Spleen (tissue), 11 donors: ENCODE measurements around the gene SLC2A14. TPM values are rescaled to one million over a fixed set of nuclear protein-coding genes. Genes with fewer than 3 reads are reported as not detected.
A peak's percentile ranks its signal among the peaks of the same experiment; 100 is the strongest.
"Not testable (repeated sequence)": the region's sequence is repeated elsewhere in the genome, so short reads cannot be mapped to it uniquely, and the experiment has no call there.

ENCODE experiments used
- DNase-seq: peaks from one replicate; pipeline ENCODE4 v3.0.0-alpha.2; 2020
- H3K27ac ChIP-seq, 8 donors: fragments of 200-600 bp; sonication (generic) in 7 of 8; 1 replicate in 4 of 8; 2 replicates in 4 of 8; pipeline versions ENCODE4 v1.5.0 to v1.8.0; 2016 to 2021; ENCODE audit warnings: inconsistent platforms in 4 of 8, mild to moderate bottlenecking in 4 of 8, moderate library complexity in 1 of 8
- H3K27me3 ChIP-seq, 7 donors: fragments of 200-600 bp; sonication (generic) in 6 of 7; replicated peaks in 1 of 7; 1 replicate in 4 of 7; 2 replicates in 3 of 7; pipeline versions ENCODE4 v1.5.0 to v1.8.0; 2016 to 2021; ENCODE audit warnings: inconsistent platforms in 3 of 7, mild to moderate bottlenecking in 1 of 7
- H3K36me3 ChIP-seq, 6 donors: fragments of 200-600 bp; sonication (generic) in 5 of 6; 1 replicate in 4 of 6; 2 replicates in 2 of 6; pipeline versions ENCODE4 v1.5.0 to v1.8.0; 2016 to 2021; ENCODE audit warnings: inconsistent platforms in 2 of 6
- H3K4me1 ChIP-seq, 6 donors: fragments of 200-600 bp; sonication (generic) in 5 of 6; 1 replicate in 3 of 6; 2 replicates in 3 of 6; pipeline versions ENCODE4 v1.5.0 to v1.8.0; 2016 to 2021; ENCODE audit warnings: inconsistent platforms in 3 of 6
- H3K4me3 ChIP-seq, 8 donors: fragments of 200-600 bp; sonication (generic) in 7 of 8; 1 replicate in 4 of 8; 2 replicates in 4 of 8; pipeline versions ENCODE4 v1.5.0 to v1.8.0; 2016 to 2021; ENCODE audit warnings: inconsistent platforms in 4 of 8, mild to moderate bottlenecking in 4 of 8, moderate library complexity in 2 of 8
- H3K9me3 ChIP-seq, 8 donors: fragments of 200-600 bp; sonication (generic) in 7 of 8; 1 replicate in 4 of 8; 2 replicates in 4 of 8; pipeline versions ENCODE4 v1.5.0 to v1.8.0; 2016 to 2021; ENCODE audit warnings: inconsistent platforms in 4 of 8
- POLR2A ChIP-seq, 3 donors: fragments of 450-650 bp; IDR thresholded peaks; one replicate each; pipeline ENCODE4 v1.5.1; 2017; ENCODE audit warnings: antibody characterized with exemption in 3 of 3, mild to moderate bottlenecking in 1 of 3
- POLR2AphosphoS5 ChIP-seq, 3 donors: sonication (generic); formaldehyde crosslinking; IDR thresholded peaks; one replicate each; pipeline ENCODE4 v1.5.1; 2017; ENCODE audit warnings: antibody characterized with exemption in 3 of 3
- WGBS, 5 donors: extraction: QIAGEN DNeasy Blood & Tissue Kit in 3 of 5; methylation state at CpG; one replicate each; pipeline versions ENCODE4 v1.1.5 to v1.1.7; 2013 to 2018; 5-methylcytosine and 5-hydroxymethylcytosine counted together
- intact Hi-C: fragments of 100-400 bp; cut with DNase I; formaldehyde crosslinking; loops from one replicate; pipeline ENCODE4 v1.15.0; 2023; ENCODE audit warnings: low total_unique reads
- polyA plus RNA-seq, 3 donors: library from polyadenylated mRNA; stranded (reverse); fragments of 200-250 nt; gene quantifications; one replicate each; pipeline ENCODE4 v1.2.1, GENCODE V29; 2013
- total RNA-seq, 7 donors: library from RNA; depleted of rRNA in 3 of 7; stranded (reverse); fragments of >200 nt in 3 of 7; fragmentation: NEBNext Ultra II Directional in 4 of 7; extraction: Animal tissue kit (Norgen Biotek cat#: 25700) in 4 of 7; gene quantifications; one replicate each; pipeline versions ENCODE4 v1.1.0 to v1.2.1, GENCODE V29; 2016 to 2021
- TF ChIP-seq, protein P1 (sequence below), 11 experiments: fragments of 200-600 bp in 7 of 11; fragments of 450-650 bp in 4 of 11; sonication (generic) in 4 of 11; IDR thresholded peaks in 8 of 11; conservative IDR thresholded peaks in 3 of 11; 1 replicate in 7 of 11; 2 replicates in 4 of 11; pipeline versions ENCODE4 v1.4.0 to v1.8.0; 2016 to 2021; ENCODE audit warnings: antibody characterized with exemption in 11 of 11, inconsistent platforms in 4 of 11, mild to moderate bottlenecking in 1 of 11
- donor health status: healthy with polysubstance abuse.
- donor health status: DM: no; HTN: no; CAD: no; lungs with moderate emphysema.
- donor health status: DM: no; HTN: no; CAD: no.
- donor health status: Bipolar disorder and iron deficiency.
- donor health status: healthy.
- donor health status: DM: no; HTN: no; CAD: no.
- donor health status: DM: yes; HTN: yes; CAD: no.

SLC2A14 gene
- total and polyA plus RNA-seq, 10 donors, result 0.37 to 7.4 (median 2.9) TPM; not detected in 5

DNA sequence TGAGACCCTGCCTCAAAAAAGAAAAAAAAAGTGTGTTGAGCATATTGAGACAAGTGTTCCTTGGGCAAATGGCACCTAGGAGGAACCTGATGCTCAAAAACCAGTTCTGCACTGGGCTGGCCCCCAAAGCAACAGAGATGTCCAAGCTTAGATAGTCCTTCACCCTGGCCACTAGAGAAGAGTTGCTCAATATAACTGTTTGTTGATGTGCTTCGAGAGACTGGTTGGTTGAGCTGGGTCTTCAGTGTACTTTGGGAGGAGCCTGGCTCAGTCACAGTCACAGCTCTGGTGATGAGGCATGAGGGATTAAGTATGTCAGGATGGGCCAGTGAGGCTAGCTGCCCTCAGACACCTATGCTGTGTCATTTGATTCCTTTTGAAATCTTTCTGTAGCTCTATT lies 38.0 kb downstream of the SLC2A14 start:
- intact Hi-C loops, result no loop called here
- DNase-seq, result no peak
- no peaks in the 10 kb centered on the region for H3K9me3 ChIP-seq
- H3K27ac ChIP-seq, result peak overlapping the region in 5 of 8 donors; percentile 28 to 85 (median 64)
- no peak overlapping the region for H3K4me3 ChIP-seq
- H3K27me3 ChIP-seq, result no peaks in the 10 kb centered on the region
- 42 to 88% (median 62%) methylated on average over 1 of the region's 1 CpG for WGBS, 5 donors
- H3K4me1 ChIP-seq, result peaks cover 0 to 15% (median 3%) of the 10 kb centered on the region in 6 donors
- H3K36me3 ChIP-seq, result no peaks in the 10 kb centered on the region
- TF ChIP-seq, protein P1, sequence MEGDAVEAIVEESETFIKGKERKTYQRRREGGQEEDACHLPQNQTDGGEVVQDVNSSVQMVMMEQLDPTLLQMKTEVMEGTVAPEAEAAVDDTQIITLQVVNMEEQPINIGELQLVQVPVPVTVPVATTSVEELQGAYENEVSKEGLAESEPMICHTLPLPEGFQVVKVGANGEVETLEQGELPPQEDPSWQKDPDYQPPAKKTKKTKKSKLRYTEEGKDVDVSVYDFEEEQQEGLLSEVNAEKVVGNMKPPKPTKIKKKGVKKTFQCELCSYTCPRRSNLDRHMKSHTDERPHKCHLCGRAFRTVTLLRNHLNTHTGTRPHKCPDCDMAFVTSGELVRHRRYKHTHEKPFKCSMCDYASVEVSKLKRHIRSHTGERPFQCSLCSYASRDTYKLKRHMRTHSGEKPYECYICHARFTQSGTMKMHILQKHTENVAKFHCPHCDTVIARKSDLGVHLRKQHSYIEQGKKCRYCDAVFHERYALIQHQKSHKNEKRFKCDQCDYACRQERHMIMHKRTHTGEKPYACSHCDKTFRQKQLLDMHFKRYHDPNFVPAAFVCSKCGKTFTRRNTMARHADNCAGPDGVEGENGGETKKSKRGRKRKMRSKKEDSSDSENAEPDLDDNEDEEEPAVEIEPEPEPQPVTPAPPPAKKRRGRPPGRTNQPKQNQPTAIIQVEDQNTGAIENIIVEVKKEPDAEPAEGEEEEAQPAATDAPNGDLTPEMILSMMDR (IDR thresholded peaks at IDR 0.05 in 8 of 11, conservative IDR thresholded peaks at IDR 0.05 in 3 of 11), result no peak
- TF ChIP-seq POLR2A (IDR thresholded peaks at IDR 0.05), result no peak
- TF ChIP-seq POLR2AphosphoS5 (IDR thresholded peaks at IDR 0.05), result no peak

DNA sequence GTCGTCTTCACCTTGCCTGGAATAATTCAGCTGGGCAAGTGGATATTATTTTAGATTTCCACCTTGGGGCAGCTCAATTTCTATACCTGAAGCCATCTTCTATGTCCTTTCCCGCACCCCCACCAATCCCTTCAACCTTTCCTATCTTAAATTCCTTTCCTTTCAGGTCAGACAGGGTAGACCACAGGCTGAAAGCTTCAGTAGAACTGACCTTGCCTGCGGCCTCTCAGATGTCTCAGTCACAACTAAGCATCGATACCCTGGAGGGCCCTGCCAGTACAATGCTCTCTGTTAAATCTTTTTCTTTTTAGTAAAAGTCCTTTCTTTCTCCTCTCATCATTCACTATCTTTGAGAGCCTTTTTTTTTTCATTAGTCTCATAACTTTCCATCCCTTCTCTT lies 38.9 kb downstream of the SLC2A14 start:
- H3K4me3 ChIP-seq, result no peak overlapping the region
- DNase-seq, result no peak
- no peaks in the 10 kb centered on the region for H3K36me3 ChIP-seq
- H3K9me3 ChIP-seq, result no peaks in the 10 kb centered on the region
- intact Hi-C loops, result no loop called here
- H3K4me1 ChIP-seq, result peaks cover 0 to 15% (median 3%) of the 10 kb centered on the region in 6 donors
- H3K27me3 ChIP-seq, result no peaks in the 10 kb centered on the region
- H3K27ac ChIP-seq, result peak overlapping the region in 2 of 8 donors; percentile 79 to 85
- TF ChIP-seq POLR2A (IDR thresholded peaks at IDR 0.05) (no peak), POLR2AphosphoS5 (IDR thresholded peaks at IDR 0.05) (no peak)
- TF ChIP-seq, protein P1 (IDR thresholded peaks at IDR 0.05 in 8 of 11, conservative IDR thresholded peaks at IDR 0.05 in 3 of 11), result no peak
- 89 to 96% (median 92%) methylated on average over 4 of the region's 4 CpGs for WGBS, 5 donors

DNA sequence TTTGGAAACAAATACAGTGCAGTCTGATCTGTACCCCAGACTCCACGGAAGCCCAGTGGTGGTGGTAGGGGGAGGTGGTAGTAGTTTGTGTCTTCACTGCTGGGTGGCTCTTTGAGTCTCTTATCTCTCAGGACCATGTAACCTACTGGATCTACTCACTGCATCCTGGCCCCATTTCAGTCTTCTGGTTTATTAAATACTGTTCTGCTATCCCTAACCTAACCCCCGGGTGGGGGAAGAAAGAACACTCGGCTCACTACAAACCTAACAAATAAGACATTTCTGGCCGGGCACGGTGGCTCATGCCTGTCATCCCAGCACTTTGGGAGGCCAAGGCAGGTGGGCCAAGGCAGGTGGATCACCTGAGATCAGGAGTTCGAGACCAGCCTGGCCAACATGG lies 39.5 kb downstream of the SLC2A14 start:
- H3K9me3 ChIP-seq, H3K4me3 ChIP-seq, intact Hi-C loops, H3K27me3 ChIP-seq, H3K36me3 ChIP-seq, H3K27ac ChIP-seq: not testable (repeated sequence)
- peaks cover 0 to 11% (median 3%) of the 10 kb centered on the region in 6 donors for H3K4me1 ChIP-seq
- 68 to 87% (median 77%) methylated on average over 6 of the region's 6 CpGs for WGBS, 5 donors
- DNase-seq, result peak; percentile 25

DNA sequence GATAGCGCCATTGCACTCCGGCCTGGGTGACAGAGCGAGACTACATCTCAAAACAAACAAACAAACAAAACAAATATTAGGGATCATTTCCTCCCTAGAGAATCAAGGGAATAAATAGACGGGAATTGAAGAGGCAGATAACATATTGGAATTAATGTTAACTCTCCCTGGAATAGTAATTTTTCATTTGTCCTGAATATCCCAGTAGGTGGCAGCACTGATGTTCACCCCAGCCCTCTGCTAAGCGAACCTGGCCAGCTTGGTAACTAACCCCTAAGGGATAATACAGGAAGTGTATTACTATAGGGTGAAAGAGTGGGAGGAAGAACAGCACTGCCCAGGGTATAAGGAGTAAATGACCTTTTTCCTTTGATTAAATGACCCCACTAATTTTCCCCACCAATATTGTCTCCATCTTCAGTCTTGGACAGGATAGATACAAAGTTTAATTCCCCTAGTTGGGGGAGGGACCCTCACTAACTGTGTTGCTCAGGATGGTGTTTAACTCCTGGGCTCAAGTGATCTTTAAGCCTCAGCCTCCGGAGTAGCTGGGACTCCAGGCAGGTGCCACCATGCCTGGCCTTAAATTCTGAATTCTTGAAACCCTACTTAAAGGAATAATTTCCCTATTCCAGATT lies 40.5 kb downstream of the SLC2A14 start:
- Histone ChIP-seq H3K9me3 (no peaks in the 10 kb centered on the region), H3K4me3 (no peak overlapping the region), H3K4me1 (peaks cover 0 to 7% (median 3%) of the 10 kb centered on the region in 6 donors), H3K27ac (peak overlapping the region in 2 of 8 donors; percentile 27 to 58), H3K27me3 (no peaks in the 10 kb centered on the region), H3K36me3 (no peaks in the 10 kb centered on the region)
- DNase-seq, result no peak
- intact Hi-C loops, result no loop called here
- 57 to 70% (median 61%) methylated on average over 6 of the region's 6 CpGs for WGBS, 5 donors
- TF ChIP-seq, protein P1 (IDR thresholded peaks at IDR 0.05 in 8 of 11, conservative IDR thresholded peaks at IDR 0.05 in 3 of 11), result peak in 7 of 11 experiments; percentile 23 to 68 (median 54)
- TF ChIP-seq POLR2AphosphoS5 (IDR thresholded peaks at IDR 0.05), result no peak

DNA sequence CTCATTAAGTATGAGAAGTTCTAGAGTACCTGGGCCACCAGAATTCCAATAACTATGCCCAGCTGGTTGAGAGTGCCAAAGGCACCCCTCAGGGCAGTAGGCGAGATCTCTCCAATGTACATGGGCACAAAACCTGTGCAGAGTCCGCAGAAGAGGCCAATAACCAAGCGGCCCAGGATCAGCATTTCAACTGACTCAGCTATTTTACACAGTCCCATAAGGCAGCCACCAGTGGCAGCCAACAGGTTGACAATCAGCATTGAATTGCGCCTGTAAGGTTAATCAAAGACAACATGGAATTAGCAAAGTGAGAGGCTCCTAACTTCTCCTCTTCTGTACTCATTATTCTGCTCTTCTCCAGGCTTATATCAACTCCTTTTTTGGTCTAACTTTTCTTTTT lies 43.0 kb downstream of the SLC2A14 start:
- H3K9me3 ChIP-seq, H3K27ac ChIP-seq, H3K4me3 ChIP-seq, intact Hi-C loops, H3K4me1 ChIP-seq, H3K36me3 ChIP-seq, DNase-seq, H3K27me3 ChIP-seq: not testable (repeated sequence)
- 90 to 99% (median 93%) methylated on average over 4 of the region's 4 CpGs for WGBS, 5 donors

DNA sequence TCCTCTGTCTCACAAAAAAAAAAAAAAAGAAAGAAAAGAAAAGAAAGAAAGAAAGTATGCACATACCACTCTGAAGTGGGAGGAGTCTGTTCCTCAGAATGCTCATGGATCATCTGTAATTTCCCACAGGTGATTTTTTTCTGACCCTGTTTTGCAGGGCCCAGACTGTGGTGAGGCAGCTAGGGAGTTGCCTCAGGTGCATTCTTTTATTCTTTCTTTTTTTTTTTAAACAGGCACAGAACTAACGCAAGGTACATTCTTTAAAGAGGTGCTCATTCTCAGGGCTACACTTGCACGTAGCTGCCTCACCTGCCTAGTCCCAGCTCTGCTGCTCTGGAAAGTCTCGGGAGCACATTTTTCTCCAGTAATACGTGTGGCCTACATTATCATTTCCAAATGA lies 47.0 kb downstream of the SLC2A14 start:
- H3K9me3 ChIP-seq, intact Hi-C loops, H3K27ac ChIP-seq, H3K4me3 ChIP-seq, H3K36me3 ChIP-seq, DNase-seq, H3K4me1 ChIP-seq, H3K27me3 ChIP-seq: not testable (repeated sequence)
- 76 to 100% (median 86%) methylated on average over 2 to 4 of the region's 4 CpGs for WGBS, 5 donors
